ENCODE data around the gene MAN2A2.

DNA sequence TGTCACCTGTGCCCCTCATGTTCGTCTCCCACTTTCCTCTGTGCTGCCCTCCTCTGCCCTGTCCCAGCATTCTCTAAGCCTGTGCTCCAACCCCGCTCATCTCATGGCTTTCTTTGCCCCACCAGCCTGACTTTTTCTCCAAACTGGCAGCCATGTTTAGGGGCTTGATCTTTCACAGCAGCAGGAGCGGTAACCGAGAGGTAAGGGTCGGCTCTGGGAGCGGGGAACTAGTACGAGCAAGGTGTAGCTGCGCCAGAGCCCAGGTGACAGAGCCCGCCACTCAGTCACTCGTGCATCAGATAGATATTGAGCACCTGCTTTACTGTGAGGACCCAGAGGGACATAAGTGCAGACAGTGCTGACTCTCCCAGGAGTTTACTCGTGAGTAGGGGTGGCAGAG, 13.4 kb downstream of the MAN2A2 start:
- TF ChIP-seq POLR2AphosphoS2 (IDR thresholded peaks at IDR 0.05; ENCODE audit: low read length) (no peak), HNRNPL (IDR thresholded peaks at IDR 0.05; ENCODE audit: low read depth, low read length) (no peak), CHCHD3 (CRISPR knock-in tag; IDR thresholded peaks at IDR 0.05) (no peak), PYGO2 (tag; IDR thresholded peaks at IDR 0.05) (no peak), DPF2 (IDR thresholded peaks at IDR 0.05) (no peak), RHOXF2B (CRISPR knock-in tag; conservative IDR thresholded peaks at IDR 0.05) (no peak), ZNF282 (CRISPR knock-in tag; IDR thresholded peaks at IDR 0.05) (no peak)
- TF ChIP-seq, protein P1, sequence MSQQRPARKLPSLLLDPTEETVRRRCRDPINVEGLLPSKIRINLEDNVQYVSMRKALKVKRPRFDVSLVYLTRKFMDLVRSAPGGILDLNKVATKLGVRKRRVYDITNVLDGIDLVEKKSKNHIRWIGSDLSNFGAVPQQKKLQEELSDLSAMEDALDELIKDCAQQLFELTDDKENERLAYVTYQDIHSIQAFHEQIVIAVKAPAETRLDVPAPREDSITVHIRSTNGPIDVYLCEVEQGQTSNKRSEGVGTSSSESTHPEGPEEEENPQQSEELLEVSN (IDR thresholded peaks at IDR 0.05; ENCODE audit: borderline replicate concordance in 1 of 2, extremely low read depth in 1 of 2, insufficient read depth in 1 of 2, insufficient read length in 1 of 2, low read depth in 1 of 2, low read length in 1 of 2, poor library complexity in 1 of 2, severe bottlenecking in 1 of 2) = no peak
- TF ChIP-seq, protein P2, sequence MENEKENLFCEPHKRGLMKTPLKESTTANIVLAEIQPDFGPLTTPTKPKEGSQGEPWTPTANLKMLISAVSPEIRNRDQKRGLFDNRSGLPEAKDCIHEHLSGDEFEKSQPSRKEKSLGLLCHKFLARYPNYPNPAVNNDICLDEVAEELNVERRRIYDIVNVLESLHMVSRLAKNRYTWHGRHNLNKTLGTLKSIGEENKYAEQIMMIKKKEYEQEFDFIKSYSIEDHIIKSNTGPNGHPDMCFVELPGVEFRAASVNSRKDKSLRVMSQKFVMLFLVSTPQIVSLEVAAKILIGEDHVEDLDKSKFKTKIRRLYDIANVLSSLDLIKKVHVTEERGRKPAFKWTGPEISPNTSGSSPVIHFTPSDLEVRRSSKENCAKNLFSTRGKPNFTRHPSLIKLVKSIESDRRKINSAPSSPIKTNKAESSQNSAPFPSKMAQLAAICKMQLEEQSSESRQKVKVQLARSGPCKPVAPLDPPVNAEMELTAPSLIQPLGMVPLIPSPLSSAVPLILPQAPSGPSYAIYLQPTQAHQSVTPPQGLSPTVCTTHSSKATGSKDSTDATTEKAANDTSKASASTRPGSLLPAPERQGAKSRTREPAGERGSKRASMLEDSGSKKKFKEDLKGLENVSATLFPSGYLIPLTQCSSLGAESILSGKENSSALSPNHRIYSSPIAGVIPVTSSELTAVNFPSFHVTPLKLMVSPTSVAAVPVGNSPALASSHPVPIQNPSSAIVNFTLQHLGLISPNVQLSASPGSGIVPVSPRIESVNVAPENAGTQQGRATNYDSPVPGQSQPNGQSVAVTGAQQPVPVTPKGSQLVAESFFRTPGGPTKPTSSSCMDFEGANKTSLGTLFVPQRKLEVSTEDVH (IDR thresholded peaks at IDR 0.05; ENCODE audit: low read depth, partially characterized antibody) = no peak
